Fibroblast of peridontal ligament (primary cell): Measurements from ENCODE around the gene RAPGEF5.

ENCODE experiments used
- DNase-seq: peaks from one replicate; pipeline ENCODE4 v3.0.0-alpha.2; 2010; ENCODE audit errors: extremely low read depth

The RAPGEF5 gene, protein sequence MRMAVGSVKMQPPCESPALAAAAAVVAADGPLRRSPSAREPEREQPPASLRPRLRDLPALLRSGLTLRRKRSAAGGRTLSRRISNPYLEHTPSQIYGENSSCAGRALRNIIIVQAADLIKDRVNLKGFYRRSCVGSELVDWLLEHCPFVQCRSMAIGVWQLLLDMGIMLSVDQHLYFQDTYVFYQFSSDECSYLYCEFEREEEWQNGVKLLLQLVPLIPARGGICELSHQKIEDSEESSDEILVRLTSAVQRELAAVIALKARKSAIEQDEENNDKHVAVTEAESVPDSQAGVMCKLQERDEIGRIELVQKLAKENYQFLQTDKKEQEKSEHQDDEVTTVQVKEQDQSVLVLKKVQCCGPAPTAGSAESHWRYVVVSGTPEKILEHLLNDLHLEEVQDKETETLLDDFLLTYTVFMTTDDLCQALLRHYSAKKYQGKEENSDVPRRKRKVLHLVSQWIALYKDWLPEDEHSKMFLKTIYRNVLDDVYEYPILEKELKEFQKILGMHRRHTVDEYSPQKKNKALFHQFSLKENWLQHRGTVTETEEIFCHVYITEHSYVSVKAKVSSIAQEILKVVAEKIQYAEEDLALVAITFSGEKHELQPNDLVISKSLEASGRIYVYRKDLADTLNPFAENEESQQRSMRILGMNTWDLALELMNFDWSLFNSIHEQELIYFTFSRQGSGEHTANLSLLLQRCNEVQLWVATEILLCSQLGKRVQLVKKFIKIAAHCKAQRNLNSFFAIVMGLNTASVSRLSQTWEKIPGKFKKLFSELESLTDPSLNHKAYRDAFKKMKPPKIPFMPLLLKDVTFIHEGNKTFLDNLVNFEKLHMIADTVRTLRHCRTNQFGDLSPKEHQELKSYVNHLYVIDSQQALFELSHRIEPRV

DNA sequence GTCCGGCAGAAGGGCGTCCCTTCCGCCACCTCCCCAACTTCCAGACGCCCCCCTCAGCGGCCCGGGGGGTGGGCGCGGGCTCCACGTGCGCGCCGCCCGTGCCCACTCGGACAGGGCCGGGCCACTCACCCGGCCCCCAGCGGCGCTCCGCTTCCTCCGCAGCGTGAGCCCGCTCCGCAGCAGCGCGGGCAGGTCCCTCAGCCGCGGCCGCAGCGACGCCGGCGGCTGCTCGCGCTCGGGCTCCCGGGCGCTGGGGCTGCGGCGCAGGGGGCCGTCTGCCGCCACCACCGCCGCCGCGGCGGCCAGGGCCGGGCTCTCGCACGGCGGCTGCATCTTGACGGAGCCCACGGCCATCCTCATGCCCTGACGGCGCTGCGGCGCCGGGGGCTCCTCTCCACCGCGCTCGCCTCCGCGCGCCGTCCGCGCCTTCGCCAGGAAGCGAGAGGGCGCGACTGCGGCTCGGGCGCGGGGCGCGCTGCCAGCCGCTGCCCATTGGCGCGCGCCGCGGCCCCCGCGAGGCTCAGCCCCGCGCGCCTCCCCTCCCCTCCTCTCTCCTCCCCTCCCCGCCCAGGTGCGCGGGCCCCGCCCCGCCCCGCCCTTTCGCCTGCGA, at the start of gene RAPGEF5:
Gene RAPGEF5, minus strand, starts transcription at position 454 of the 610 bp plus-strand sequence. Its CDS starts 94 bp downstream, at position 360.
- no peak for DNase-seq

DNA sequence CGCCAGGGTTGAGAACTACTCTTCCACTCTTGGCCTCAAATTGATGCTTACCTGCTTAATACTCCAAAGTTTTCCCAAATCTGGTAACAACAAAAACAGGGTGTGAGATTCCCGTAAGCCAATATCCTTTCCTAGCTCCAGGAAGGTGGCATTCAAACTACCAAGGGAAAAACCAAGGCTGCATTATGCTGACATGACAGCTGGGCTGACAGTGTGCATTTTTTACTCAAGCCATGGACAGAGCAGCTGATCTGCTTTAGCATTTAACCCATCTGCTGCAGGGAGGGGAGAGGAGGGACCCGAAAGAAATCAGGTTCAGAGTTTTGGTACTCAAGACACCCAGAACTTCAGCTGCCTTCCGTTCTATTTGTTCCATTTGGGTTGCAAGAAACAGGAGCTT, 49.8 kb upstream of the RAPGEF5 start:
- no peak for DNase-seq

DNA sequence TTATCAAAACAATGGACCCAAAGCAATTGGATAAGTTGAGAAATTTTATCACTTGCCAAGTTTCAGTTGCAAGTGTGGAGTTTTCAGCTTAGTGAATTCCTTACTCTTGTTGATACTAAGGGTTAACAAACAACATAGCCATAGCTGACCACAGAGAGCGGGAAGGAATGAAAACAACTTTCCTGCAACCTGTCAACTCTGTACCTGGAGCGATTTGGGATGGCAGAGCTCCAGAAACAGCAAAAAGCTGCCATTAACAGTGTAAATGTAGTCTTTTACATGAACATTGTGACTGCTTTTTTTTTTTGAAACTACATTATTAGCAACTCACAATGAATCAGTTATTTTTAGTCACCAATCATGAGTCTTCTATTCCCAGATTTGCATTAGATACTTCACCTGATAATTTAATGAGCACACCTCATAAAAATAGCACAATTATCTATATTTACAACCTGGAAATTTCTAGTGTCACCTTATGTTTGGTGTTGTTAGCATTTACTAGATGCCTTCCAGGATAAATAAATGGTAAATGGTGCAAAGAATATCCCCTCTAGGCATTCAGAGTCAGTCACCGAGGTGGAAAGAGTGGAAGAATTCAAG, 47.6 kb upstream of the RAPGEF5 start:
- no peak for DNase-seq

DNA sequence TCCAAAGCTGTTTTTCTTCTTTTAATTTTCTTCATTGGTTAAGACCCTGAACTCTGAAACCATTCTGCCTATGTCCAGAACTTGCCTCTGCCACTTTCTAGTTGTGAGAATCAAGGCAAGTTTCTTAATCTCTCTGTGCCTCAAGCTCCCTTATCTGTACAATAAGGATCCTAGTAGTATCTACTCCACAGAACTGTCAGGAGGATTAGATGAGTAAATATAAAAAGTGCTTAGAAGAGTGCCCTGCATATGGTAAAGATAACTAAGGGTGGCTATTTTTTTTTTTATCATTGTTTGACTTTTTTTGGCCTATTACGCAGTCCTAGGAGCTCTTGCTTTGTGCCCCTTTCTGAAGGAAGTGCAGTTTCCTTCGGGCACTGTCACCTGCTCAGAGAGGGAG, 46.4 kb upstream of the RAPGEF5 start:
- no peak for DNase-seq

DNA sequence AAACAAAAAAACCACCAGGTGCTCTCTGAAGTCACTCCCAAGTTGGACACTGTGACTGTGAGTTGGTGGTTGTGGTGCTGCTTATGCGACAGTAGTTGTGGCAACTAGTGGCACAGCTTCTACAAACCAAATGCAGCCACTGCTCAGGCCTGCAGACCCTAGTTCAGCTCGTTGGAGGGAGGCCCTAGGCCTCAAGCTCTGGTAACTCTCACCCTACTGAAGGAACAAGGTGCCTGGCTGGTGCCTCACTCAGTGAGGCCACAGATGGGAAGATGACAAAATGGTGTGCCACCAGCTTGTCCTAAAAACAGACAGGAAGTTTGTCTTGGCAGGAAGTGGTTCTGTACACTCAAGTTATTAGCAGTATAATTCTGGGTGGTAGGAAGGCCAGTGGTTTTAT, 45.3 kb upstream of the RAPGEF5 start:
- no peak for DNase-seq

DNA sequence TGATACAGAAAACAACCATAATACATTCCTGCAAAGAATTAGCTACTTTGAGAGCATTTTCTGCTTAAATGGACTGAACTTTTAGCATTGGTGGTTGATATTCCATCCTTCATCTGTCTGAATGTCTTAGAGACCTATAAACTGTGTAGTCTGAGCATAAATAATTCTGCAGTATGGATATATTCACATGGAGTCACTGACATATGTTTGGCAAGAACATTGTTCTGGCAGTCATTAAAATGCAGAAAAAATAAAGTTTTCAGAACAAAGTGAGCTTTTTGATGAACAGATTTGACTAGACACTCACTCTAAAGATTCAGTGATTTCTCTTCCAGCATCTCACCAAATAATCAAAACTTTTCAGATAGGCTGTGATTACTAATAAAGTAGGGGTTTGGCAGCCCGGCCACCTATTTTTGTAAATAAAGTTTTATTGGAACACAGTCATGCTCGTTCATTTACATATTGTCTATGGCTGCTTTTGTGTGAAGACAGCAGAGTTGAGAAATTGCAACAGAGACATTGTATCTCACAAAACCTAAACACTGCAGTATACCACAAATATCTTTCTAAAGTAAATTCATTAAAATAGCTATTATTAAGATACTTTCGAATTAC, 44.1 kb upstream of the RAPGEF5 start:
- no peak for DNase-seq

DNA sequence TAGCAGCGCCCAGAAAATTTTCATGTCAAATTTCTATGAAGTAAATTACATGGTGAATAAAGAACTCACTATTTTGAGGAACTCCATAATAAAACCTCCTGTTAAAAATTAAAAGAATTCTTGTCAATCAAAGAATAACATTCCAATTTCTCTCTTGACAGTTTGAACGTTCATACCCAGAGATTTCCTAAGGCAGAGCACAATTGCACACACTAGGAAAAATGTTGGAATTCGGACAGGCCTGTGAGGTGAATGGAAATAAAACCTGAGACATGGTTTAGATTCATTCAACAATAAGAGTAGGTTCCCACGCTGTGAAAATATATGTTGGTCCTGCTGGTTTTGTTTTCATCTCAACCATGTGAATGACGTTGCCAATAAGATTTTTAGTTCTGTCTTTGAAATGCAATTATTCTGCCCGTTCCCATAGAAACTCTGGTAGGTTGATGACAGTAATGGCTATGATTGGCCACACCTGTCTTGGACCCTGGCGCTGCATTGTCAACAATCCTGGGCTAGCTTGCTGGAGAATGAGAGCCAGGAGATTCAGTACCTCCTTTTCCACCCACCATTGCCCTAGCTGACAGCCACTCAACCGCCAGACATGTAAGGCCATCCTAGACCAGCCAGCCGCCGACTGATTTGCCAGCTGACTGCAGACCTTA, 43.3 kb upstream of the RAPGEF5 start:
- no peak for DNase-seq

DNA sequence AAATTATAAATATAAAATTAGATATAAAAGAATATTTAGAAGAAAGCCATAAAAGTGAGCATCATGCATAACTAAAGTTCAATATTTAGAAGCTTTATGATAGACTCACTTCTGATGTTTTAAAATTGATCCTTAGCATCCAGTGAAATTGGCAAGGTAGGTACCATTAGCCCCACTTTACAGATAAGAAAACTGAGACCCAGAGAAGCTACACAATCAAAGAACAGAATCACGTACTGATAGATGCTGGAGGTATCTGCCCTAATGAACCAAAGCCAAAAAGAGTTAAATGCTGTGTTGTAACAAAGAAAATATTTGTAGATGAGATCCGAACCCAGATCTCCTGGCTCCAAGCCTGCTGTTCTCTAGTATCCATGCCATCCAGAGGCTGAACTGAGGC, 42.6 kb upstream of the RAPGEF5 start:
- DNase-seq, result no peak

DNA sequence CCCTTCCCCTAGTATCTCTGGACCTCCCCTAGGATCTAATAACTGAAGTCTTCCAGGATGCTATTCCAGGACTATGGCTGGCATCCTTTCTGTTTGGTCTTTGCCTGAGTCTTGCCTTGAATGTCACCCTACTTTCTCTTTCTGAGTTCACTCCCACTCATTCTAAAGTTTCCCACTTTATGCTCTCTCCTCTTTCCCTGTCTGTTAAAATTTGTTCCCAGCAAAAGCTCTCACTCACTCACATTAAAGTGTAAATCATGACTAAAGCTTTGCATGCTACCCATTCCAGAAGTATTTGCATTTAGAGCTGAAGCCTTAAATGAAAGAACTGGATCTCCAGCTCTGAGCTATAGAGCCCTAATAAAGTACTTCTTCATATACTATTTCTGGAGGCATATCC, 42.1 kb upstream of the RAPGEF5 start:
- no peak for DNase-seq

DNA sequence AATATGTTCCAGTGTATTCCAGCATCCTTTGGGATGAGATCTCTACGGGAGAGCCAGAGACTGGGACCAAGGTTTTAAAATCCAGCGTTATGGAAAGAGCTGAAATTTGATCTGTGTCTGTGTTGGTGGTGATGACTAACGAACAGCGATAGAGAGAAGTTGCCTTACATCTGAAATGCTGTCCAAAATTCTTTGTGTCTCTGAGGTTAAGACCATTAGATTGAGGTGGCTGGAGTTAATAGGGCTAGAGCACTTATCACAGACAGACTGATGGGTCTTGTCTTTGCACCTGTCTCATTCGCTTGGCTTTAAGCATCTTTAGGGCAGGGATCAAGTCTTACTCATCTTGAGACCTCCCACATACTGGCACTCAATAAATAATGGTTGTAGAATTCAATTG, 41.0 kb upstream of the RAPGEF5 start:
- peak; percentile 47 for DNase-seq

DNA sequence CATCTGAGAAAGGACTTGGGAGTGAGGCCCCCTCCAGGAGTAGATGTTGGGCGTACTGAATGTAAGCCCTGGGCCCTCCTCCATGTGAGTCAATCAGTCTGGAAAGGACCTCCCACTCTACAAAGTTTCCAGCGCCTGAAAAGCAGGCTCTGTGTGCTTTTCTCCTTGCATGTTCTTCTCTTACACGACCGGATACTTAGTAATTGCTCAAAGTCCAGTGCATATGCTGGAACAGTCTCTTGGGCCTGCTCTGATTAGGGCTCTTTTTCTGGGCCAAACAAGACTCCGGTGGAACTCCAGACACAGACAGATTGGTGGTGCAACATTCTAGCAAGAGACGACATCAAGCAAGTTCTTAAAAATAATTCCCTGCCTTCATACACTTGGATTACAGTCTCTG, 38.3 kb upstream of the RAPGEF5 start:
- DNase-seq, result no peak

DNA sequence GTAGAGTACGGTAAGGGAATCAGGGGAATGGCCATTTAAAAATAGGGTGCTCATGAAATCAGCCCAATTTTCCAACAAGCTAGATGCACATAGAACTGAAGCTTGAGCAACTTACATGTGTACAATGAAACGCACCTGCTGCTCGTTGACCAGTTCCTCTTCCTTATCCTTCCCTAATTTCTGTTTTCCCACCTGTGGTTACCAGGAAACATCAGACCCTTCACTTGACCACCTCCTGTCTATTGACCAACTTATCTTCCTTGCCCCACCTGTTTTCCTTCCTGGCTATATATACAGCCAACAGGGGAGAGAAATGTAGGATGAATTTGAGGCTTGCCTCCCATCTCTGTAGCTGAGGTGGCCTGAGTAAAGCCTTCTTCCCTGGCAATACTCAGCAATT, 37.8 kb upstream of the RAPGEF5 start:
- DNase-seq, result no peak

DNA sequence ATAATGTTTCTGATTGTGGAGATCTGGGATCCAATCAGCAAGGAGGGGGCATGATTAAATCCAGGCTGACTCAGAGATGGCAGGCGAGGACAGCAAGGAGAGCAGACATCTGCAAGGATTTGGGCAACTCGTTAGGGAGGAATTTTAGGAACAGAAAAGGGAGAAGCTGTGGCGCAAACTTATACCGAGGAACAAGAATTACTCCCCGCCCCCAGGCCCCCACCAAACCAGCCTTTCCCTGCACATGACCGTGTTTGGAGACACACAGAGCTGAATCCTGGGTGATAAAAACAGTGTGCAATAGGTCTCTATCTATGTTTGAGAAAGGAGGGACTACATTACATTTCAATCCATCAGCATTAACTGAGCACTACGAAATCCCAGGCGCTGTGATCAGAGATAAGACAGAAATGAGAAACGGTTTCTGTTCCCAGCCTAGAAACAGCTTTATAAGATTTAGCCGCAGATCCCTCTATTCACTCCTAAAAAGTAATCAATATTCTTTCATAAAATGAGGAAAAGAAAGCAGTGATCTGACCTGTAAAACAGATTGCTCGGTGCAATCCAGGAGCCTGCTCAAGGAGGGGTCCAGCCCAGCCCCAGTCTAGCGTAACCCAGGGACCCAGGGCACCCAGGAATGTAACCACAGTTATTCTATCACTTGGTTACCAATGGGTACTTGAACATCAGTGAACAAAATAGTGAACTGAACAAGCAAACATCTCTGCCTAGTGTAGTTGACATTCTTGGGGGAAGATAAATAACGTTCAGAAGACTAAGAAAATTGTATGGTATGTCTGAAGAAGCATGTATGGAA, 37.2 kb upstream of the RAPGEF5 start:
- DNase-seq, result peak; percentile 74

DNA sequence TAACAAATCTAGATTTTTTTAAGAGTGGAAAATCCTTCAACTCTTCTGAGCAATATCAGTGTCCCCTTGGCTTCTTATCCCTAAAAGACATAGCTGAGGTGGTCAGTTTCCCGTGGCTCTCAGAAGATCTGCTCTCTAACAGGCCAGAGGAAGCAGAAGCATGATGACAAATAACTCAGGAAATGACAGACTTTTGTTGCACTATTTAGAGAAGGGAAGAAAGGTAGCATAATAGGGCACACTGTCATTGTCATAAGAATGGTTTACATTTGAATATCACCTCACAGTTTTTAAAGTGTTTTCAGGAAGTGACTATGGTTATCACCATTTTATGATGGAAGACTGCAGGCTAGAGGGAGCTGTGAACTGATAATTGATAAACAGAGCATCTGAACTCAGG, 33.6 kb upstream of the RAPGEF5 start:
- DNase-seq, result no peak

DNA sequence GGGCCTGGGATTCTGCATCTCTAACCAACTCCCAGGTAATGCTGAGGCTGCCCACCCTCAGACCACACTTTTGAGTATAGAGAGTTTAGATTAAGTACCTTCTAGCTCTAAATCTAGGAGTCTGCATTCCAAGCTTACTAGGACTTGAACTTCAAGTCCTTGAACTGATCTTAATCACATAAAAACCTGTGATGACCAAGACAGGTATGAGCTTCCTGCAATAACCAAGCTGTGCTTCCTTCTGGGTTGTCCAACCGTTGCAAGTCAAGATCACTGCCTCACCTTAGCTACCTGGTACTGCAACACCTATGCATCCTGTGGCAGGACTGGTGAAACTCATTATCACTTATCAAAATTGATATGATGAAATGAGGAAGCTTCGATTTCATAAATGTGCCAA, 32.9 kb upstream of the RAPGEF5 start:
- no peak for DNase-seq

DNA sequence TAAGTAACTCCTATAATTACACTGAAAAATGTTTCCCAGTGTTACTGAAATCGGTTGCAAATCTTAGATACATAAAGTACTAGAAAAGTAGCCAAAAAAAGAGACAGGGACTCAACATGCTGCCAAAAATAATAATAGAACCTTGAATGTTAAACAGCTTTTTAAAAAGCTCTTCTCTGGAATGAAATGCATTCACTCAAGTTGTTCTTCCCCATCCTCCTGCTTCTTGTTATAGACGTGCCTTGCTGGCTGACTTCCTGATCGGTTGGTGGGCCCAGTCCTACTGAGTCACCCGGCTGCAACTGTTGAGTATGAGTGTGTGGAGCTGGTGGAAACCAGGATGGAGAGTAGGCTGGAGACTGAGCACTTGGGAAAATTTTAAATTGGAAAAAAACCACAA, 30.6 kb upstream of the RAPGEF5 start:
- DNase-seq, result peak; percentile 83

DNA sequence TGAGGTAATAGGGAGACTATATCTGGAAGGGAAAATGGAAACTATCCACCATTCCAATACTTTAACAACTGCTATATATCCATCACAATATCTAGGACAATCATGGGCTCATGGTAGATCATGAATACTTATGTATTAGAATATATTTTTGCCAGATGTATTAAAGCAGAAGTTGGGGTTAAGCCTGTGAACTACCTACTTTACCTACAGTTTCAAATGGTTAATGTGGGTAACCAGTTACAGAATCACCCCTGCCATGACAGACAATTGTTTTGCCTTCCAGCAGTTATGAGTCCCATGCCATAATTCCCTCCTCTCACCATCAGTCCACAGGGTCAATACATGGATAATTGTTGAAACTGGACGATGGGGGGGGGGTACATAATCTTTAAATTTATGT, 29.9 kb upstream of the RAPGEF5 start:
- no peak for DNase-seq

DNA sequence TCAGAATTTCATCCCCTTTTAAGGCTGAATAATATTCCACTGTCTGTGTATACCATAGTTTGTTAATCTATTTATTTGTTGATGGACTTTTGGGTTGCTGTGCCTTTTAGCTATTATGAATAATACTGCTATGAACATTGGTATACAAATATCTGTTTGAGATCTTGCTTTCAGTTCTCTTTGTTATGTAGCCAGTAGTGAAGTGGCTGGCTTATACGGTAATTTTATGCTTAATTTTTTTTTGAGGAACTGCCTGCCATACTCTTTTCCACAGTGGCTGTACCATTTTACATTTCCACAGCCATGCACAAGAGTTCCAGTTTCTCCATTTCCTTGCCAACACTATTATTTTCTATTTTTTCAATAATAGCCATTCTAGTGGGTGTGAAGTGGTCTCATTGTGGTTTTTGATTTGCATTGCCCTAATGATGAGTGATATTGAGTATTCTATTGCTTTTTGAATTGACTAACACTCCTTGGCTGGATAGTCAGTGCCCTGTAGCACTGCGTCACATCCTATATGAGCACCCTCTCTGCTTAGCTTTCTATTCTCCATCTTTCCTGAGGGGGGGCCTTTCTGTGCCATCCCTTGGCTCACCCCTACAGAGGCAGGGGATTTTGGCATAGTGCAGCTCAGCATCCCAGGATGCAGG, 29.4 kb upstream of the RAPGEF5 start:
- DNase-seq, result no peak

DNA sequence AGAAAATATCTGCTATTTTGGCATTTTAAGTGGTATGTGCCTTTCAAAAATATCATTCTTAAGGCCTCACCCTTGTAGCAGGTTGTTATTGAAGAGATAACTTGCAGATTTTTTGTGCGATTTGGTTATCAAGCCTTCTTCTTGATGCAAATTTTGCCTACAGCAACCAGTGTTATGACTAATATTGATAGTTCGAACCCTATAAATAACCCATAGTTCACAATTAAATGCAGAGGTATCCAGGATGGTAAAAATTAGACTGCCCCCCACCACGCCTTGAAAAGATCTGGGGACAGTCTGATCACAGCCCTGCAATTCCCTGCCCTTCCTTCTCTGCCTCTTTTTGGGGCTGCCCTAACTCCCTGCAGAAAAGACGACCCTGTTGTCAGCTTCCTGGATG, 28.4 kb upstream of the RAPGEF5 start:
- DNase-seq, result no peak

DNA sequence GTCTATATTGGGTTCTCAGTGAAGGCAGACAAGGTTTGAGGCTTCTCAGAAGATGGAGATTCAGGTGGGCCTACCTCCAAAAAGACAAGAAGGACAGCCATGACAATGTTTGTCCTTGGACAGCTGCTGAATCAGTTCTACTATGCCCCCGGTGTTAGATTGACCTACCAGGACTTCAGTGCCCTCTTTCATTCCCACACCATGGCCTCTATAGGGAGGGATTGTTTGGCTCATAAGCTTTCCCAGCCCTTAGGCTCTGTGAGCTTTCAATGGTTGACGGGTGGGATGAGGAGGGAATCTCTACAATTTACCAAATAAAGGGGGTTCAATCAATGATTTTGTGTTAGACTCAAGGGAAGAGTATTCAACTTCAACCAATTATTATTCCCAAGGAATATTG, 23.4 kb upstream of the RAPGEF5 start:
- DNase-seq, result no peak
